Cardiac muscle cell (in vitro differentiated cells and primary cell): Measurements from ENCODE around the gene OPTC. TPM values are rescaled to one million over a fixed set of nuclear protein-coding genes. Genes with fewer than 3 reads are reported as not detected.
"Not testable (repeated sequence)": the region's sequence is repeated elsewhere in the genome, so short reads cannot be mapped to it uniquely, and the experiment has no call there.

ENCODE experiments used
- DNase-seq, 2 donors: peaks; one replicate each; pipeline versions ENCODE4 v3.0.0 to v3.0.0-alpha.2; 2010 to 2017; ENCODE audit warnings: low read depth in 1 of 2, low spot score in 1 of 2
- H3K27ac ChIP-seq: fragments of 200-600 bp; sonication (generic); 2 replicates; pipeline ENCODE4 v1.5.1; 2016
- H3K27me3 ChIP-seq: fragments of 200-600 bp; sonication (generic); 2 replicates; pipeline ENCODE4 v1.6.0; 2016; ENCODE audit warnings: control low read depth
- H3K36me3 ChIP-seq: fragments of 200-600 bp; sonication (generic); 2 replicates; pipeline ENCODE4 v1.5.1; 2016; ENCODE audit warnings: control low read depth
- H3K4me1 ChIP-seq: fragments of 200-600 bp; sonication (generic); 2 replicates; pipeline ENCODE4 v1.8.1; 2017; ENCODE audit warnings: low read depth, mild to moderate bottlenecking, mixed run types
- H3K4me3 ChIP-seq: fragments of 200-600 bp; sonication (generic); 2 replicates; pipeline ENCODE4 v1.5.1; 2016; ENCODE audit warnings: mild to moderate bottlenecking
- H3K9me3 ChIP-seq: fragments of 200-600 bp; sonication (generic); 2 replicates; pipeline ENCODE4 v1.5.1; 2017; ENCODE audit warnings: low read depth, mild to moderate bottlenecking, control low read depth
- CTCF ChIP-seq: IDR thresholded peaks from 2 replicates; pipeline ENCODE4 v1.5.1; 2012; ENCODE audit warnings: low read depth, mild to moderate bottlenecking, low read length
- polyA plus RNA-seq: library from polyadenylated mRNA; unstranded; fragments of >200 nt; fragmentation: Nextera tagmentation; extraction: Ambion mirVana; gene quantifications from 2 replicates; pipeline ENCODE4 v1.2.1, GENCODE V29; 2016
- total RNA-seq: library from RNA; depleted of rRNA; stranded (reverse); fragments of >200 nt; gene quantifications from 2 replicates; pipeline ENCODE4 v1.2.3, GENCODE V29; 2016

The OPTC gene
- total and polyA plus RNA-seq, 2 experiments from 2014 or later = not detected

- peak; percentile 24 to 27 for DNase-seq
- H3K4me1 ChIP-seq = peaks cover 7% of the 10 kb centered on the region
Measured at GRCh38 chr1:203465948-203466347, 28.0 kb upstream of the OPTC start.

GRCh38 chr1:203466906-203467549 is 26.9 kb upstream of the OPTC start:
- not testable (repeated sequence) for H3K27ac ChIP-seq, DNase-seq, H3K36me3 ChIP-seq, H3K27me3 ChIP-seq, H3K4me1 ChIP-seq, H3K4me3 ChIP-seq, H3K9me3 ChIP-seq

More at GRCh38 chr1:203465948-203466347, 28.0 kb upstream of the OPTC start:
- Histone ChIP-seq H3K9me3 (no peaks in the 10 kb centered on the region), H3K4me3 (no peak overlapping the region), H3K27me3 (no peaks in the 10 kb centered on the region), H3K36me3 (no peaks in the 10 kb centered on the region), H3K27ac (no peak overlapping the region)
- no peak for TF ChIP-seq CTCF

- no peaks in the 10 kb centered on the region for H3K9me3 ChIP-seq
- H3K27me3 ChIP-seq = no peaks in the 10 kb centered on the region
- H3K27ac ChIP-seq = no peak overlapping the region
- DNase-seq = peak in 1 of 2 donors; percentile 65
- H3K36me3 ChIP-seq = no peaks in the 10 kb centered on the region
- no peak overlapping the region for H3K4me3 ChIP-seq
- TF ChIP-seq CTCF = no peak
- peaks cover 7% of the 10 kb centered on the region for H3K4me1 ChIP-seq
Measured at GRCh38 chr1:203467550-203467921, 26.4 kb upstream of the OPTC start.

- DNase-seq = no peak
- H3K27ac ChIP-seq = no peak overlapping the region
- peaks cover 7% of the 10 kb centered on the region for H3K4me1 ChIP-seq
- H3K27me3 ChIP-seq = no peaks in the 10 kb centered on the region
- no peak overlapping the region for H3K4me3 ChIP-seq
- TF ChIP-seq CTCF = no peak
- H3K9me3 ChIP-seq = no peaks in the 10 kb centered on the region
- no peaks in the 10 kb centered on the region for H3K36me3 ChIP-seq
Measured at GRCh38 chr1:203468326-203468725, 25.6 kb upstream of the OPTC start.

- no peaks in the 10 kb centered on the region for H3K9me3 ChIP-seq
- no peak overlapping the region for H3K27ac ChIP-seq
- no peaks in the 10 kb centered on the region for H3K36me3 ChIP-seq
- no peaks in the 10 kb centered on the region for H3K27me3 ChIP-seq
- H3K4me3 ChIP-seq = no peak overlapping the region
- H3K4me1 ChIP-seq = peaks cover 7% of the 10 kb centered on the region
- TF ChIP-seq CTCF = no peak
- DNase-seq = no peak
Measured at GRCh38 chr1:203470240-203470639, 23.7 kb upstream of the OPTC start.

GRCh38 chr1:203471841-203472240 is 22.1 kb upstream of the OPTC start:
- no peaks in the 10 kb centered on the region for H3K27me3 ChIP-seq
- no peak for DNase-seq
- H3K36me3 ChIP-seq = no peaks in the 10 kb centered on the region
- no peak overlapping the region for H3K4me3 ChIP-seq
- no peaks in the 10 kb centered on the region for H3K9me3 ChIP-seq
- no peak for TF ChIP-seq CTCF
- H3K27ac ChIP-seq = no peak overlapping the region
- H3K4me1 ChIP-seq = peaks cover 8% of the 10 kb centered on the region
